Neuron (in vitro differentiated cells): Measurements from ENCODE around the gene UBL7.

Experiments
- H2AFZ ChIP-seq: one replicate; pipeline ENCODE4 v1.6.1; 2013; ENCODE audit warnings: low read depth, mild to moderate bottlenecking, inconsistent platforms, low read length, moderate library complexity
- H3K27me3 ChIP-seq: one replicate; pipeline ENCODE4 v1.6.1; 2013; ENCODE audit warnings: low read length; ENCODE audit not compliant: insufficient read depth
- H3K36me3 ChIP-seq: one replicate; pipeline ENCODE4 v1.6.1; 2013; ENCODE audit warnings: low read length; ENCODE audit not compliant: insufficient read depth
- H3K4me1 ChIP-seq: one replicate; pipeline ENCODE4 v1.6.1; 2013; ENCODE audit warnings: low read length; ENCODE audit not compliant: insufficient read depth
- H3K4me3 ChIP-seq: 2 replicates; pipeline ENCODE4 v1.5.1; 2013; ENCODE audit warnings: mild to moderate bottlenecking, low read length, moderate library complexity
- H3K9me3 ChIP-seq: one replicate; pipeline ENCODE4 v1.6.1; 2013; ENCODE audit warnings: low read length

The UBL7 gene

DNA sequence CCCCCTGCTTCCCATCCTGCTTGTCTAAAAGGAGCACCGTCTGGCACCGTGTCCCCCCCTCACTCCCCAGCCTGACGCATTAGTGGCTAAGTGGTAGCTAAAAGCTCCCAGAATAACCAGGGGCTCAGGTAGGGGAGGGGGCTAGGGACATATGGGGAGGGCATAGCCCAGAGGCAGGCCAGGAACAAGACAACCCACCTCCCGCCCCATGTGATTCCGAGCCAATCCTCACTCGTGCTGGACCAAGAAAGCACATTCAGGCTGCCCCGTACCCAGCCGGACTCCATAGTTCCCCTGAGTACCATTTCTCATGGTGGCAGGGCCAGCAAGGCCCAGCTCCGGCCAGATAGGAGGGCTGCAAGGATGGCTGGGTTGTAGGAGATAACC is 38.7 kb downstream of the UBL7 start:
- Histone ChIP-seq H3K4me3 (no peak overlapping the region), H3K27me3 (no peaks in the 10 kb centered on the region), H3K4me1 (peaks cover 29% of the 10 kb centered on the region), H3K9me3 (no peaks in the 10 kb centered on the region), H2AFZ (no peak overlapping the region), H3K36me3 (no peaks in the 10 kb centered on the region)

DNA sequence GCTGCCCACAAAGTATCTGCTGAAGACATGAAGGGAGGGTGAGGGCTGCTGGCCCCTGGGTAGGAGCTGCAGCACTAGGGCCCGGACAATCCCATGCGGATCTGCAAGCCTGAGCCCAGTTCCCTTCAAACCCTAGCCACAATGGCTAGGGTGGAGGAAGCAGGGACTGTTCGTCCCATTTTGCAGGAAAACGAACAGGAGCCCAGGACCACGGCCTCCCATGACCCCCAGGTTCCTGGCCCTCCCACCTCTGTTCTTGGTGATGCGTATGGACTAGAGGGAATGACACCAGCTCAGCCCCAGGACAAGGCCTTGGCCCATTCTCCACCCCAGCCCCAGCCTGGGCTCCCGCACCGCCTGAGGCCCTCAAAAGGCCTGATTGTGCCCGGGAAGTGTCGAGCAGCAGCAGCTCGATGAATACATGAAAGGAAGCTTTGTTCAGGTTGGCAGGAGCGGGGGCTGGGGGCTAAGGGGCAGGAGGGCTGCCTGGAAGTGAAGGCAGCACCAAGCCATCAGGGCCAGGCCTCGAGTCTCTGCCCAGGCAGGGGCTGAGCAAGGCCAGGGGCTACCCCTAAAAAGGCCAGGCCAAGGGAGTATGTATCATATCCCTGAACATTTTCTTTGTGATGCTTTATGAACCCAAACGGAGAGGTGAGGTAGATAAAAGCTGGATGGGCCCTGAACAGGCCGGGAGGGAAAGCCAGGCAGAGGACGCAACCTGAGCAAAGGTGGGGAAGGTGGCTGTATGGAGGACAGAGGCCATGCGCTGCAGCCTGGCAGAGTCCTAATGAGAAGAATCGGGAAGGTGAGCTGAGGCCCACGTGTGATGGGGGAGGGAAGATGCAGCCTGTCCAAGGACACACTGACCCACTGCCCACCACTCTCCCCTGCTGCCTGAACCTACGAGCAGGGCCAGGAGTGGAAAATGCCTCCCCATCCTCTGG is 39.4 kb downstream of the UBL7 start:
- Histone ChIP-seq H2AFZ (no peak overlapping the region), H3K4me3 (no peak overlapping the region), H3K9me3 (no peaks in the 10 kb centered on the region), H3K4me1 (peaks cover 29% of the 10 kb centered on the region), H3K27me3 (no peaks in the 10 kb centered on the region), H3K36me3 (no peaks in the 10 kb centered on the region)

DNA sequence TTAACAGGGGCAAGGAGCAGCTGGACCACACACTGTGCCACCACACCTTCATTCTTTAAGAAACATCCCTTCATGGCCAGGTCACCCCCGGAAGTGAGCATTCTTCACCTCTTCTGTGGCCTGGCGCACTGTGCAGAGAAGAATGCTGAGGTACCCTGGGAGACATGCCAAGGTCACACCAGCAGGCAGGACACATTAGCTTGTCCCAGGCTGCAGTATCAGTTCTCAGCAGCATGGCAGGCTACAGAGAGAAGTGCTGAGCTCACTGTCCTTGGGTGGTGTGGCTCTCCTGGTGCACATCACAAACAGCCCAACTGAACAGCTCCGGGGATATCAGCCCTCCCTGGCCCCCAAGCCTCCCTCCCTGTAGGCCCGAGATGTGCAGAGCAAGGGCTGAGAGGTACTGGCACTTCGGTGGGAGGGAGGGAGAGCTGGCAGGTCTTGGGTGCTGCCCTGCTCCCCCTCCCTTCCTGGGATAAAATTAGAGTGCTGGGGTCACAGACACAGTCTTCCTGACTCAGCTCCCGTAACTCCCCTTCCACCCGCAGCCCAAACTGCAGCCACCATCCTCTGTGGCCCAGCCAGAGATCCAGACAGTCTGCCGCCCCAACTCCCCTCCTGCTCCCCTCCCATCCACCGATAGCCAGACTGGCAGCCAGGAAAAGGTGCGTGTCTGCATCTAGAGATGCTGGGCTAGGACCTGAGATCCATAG is 40.6 kb downstream of the UBL7 start:
- H2AFZ ChIP-seq: no peak overlapping the region
- H3K9me3 ChIP-seq: no peaks in the 10 kb centered on the region
- no peak overlapping the region for H3K4me3 ChIP-seq
- no peaks in the 10 kb centered on the region for H3K27me3 ChIP-seq
- peaks cover 2% of the 10 kb centered on the region for H3K36me3 ChIP-seq
- peaks cover 29% of the 10 kb centered on the region for H3K4me1 ChIP-seq

DNA sequence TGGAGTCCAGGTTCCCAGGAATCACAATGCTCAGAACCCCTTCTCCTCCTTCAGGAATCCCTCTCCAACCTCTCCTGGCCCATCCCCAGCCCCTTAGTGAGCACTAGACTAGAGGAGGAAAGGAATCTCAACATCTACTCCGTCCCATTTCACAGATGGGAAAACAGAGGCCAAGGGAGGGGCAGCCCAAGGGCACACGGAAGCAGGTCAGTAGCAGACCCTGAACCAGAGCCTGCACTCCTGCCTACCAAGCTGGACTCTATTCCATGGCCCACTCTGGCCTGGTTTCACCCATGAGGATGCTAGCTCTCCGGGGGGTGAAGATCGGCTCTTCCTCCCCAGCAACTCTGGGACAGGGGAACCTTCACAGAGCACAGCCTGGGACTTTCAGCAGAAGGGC is 41.5 kb downstream of the UBL7 start:
- no peaks in the 10 kb centered on the region for H3K27me3 ChIP-seq
- H3K4me1 ChIP-seq: peaks cover 26% of the 10 kb centered on the region
- no peak overlapping the region for H3K4me3 ChIP-seq
- no peak overlapping the region for H2AFZ ChIP-seq
- no peaks in the 10 kb centered on the region for H3K9me3 ChIP-seq
- peaks cover 2% of the 10 kb centered on the region for H3K36me3 ChIP-seq

DNA sequence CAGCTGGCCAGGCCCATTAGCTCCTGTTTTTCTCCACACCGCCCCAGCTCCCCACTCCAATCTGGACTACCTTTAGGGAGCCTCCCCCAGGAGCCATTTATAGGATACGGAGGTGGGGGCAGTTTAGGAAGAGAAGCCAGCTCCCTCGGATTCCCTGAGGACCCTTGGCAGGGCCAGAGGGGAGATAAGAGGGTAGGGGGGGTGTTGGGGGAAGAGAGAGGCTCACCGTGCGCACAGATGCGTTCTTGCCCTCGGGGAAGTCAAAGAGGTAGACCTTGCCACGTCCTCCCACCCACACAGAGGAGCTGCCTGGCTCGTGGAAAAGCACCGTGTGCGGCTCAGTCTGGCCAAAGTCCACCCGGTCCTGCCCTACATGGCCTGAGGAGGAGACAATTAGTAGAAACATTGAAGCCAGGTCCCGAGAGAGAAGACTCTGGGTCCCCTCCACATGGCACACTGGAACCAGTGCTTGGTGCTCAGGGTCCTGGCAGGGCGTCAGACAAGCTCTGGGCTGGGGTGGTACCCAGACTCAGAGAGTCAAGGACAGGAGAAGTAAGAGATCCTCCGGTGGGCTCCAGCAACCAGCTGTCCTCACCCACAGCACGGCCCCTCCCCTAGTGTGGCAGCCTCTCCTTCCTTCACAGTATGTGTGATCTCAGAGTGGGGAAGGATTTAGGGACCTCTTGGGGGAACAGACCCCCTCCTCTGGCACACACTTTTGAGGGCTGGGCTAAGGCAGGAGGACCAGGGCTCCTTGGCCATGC is 42.2 kb downstream of the UBL7 start:
- Histone ChIP-seq H2AFZ (no peak overlapping the region), H3K4me3 (no peak overlapping the region), H3K27me3 (no peaks in the 10 kb centered on the region), H3K9me3 (no peaks in the 10 kb centered on the region), H3K4me1 (peaks cover 25% of the 10 kb centered on the region), H3K36me3 (peaks cover 2% of the 10 kb centered on the region)

DNA sequence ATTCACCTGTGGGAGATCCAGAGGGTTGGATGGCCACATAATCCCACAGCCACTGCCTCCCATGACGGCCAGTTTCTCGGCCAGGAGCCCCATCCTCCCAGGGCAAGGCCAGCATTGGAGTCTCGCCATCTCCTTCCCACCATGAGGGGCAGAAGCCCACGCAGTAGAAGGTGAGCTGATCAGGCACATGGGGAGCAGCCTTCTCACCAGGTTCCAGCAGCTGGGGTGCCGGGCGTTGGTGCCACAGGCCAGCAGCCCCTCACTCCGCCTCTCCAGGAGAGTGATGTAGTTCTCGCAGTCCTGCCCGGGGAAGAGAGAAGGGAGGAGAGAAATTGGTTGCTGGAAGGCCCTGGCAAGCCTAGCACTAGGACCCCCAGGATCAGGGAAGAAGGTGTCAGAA is 43.3 kb downstream of the UBL7 start:
- H2AFZ ChIP-seq: no peak overlapping the region
- H3K36me3 ChIP-seq: peaks cover 2% of the 10 kb centered on the region
- no peaks in the 10 kb centered on the region for H3K27me3 ChIP-seq
- peaks cover 20% of the 10 kb centered on the region for H3K4me1 ChIP-seq
- no peak overlapping the region for H3K4me3 ChIP-seq
- no peaks in the 10 kb centered on the region for H3K9me3 ChIP-seq

DNA sequence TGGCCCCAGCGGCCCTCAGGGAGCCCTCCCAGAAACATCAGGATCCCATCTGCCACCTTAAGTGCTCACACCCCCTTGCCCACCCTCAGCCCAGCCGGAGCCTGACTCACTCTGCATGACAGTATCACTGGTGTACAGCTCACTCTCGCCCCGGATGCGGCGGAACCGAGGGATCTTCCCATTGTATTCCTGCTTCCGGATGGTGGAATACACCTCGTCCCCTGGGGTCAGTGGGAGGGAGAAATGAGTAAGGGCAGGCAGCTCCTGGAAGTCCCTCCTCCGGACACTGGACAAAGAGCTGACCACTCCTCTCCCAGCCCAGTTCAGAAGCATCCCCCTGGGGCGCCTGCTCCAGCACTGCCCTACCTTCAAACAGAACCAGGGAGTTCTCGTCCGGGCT is 43.7 kb downstream of the UBL7 start:
- H3K27me3 ChIP-seq: no peaks in the 10 kb centered on the region

DNA sequence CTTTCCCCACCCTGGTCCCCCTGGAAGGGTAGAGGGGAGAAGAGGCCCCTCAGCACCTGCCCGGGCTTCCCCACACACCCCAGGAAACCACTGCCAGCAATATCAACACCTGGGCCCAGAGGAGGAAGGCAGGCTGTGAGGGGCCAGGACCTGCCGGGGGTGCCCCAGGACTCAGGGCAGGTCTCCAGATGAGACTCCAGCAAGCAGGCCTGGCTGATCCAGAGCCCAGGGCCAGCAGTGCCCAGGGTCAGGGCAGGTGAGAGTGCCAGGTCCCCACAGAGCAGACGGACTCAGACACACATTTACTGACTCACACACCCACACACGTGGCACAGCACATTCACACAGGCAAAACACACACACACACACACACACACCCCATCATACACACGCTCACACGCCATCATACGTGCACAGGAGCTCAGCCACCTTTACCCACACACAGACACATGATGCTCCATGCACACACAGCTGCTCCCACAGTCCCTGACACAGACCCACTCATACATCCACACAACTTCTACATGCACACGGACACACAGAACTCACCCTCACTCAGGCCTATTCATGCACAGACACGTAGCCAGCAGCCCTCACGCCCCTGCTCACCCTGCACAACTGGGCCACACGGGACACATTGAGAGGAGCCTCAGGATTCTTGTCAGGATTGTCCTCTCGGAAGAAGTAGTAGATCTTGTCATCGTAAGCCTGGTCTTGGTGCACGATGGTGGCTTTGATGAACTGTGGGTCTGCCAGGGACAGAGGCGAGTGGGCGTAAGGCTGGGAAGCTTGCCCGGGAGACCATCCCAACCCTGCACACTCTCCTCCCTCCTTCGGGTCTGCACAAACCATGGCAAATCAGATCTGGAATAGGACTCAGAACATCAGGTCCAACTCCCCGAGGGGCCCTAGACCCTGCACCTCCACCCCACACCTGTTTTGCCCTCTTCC is 44.7 kb downstream of the UBL7 start:
- Histone ChIP-seq H3K27me3 (no peaks in the 10 kb centered on the region), H3K4me1 (peaks cover 6% of the 10 kb centered on the region), H3K9me3 (no peaks in the 10 kb centered on the region), H3K4me3 (no peak overlapping the region), H3K36me3 (peaks cover 2% of the 10 kb centered on the region), H2AFZ (no peak overlapping the region)

More for the DNA sequence above, 43.7 kb downstream of the UBL7 start:
- Histone ChIP-seq H2AFZ (no peak overlapping the region), H3K9me3 (no peaks in the 10 kb centered on the region), H3K36me3 (peaks cover 2% of the 10 kb centered on the region), H3K4me3 (no peak overlapping the region), H3K4me1 (peaks cover 15% of the 10 kb centered on the region)

DNA sequence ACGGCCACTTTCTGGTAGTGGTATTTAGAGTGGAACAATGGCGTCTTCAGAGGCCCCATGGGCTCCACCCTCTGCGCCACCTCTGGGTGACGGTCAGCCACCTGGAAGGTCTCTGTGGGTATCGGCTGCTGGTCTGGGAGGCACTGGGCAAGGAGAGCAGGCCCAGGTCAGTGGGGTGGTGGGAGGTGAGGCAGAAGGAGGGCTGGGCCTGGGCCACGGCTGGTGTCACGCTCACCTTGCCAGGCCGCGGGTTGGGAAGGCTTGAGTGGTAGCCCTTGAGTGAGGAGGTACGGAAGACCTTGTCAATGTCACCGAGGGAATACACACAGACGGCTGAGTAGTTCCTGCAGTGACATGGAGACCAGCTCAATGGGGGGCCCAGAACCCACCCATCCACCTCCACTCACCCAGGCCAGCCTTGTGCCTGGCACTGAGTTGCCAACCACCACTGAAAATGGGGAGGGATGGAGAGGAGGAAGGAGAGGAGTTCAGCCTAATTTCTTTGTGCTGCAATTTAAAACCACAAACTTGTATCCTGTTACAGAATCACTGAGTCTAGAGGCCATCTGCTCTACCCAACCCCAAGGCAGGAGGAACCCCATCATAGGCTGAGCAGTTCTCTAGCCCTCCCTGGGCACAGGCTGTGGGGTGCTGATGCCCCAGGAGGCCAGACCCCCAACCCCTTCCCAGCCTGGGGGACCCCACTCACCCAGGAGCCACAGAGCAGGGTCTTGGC is 46.2 kb downstream of the UBL7 start:
- no peaks in the 10 kb centered on the region for H3K4me1 ChIP-seq
- peaks cover 2% of the 10 kb centered on the region for H3K36me3 ChIP-seq
- no peaks in the 10 kb centered on the region for H3K9me3 ChIP-seq
- no peak overlapping the region for H3K4me3 ChIP-seq
- H2AFZ ChIP-seq: no peak overlapping the region
- H3K27me3 ChIP-seq: no peaks in the 10 kb centered on the region

DNA sequence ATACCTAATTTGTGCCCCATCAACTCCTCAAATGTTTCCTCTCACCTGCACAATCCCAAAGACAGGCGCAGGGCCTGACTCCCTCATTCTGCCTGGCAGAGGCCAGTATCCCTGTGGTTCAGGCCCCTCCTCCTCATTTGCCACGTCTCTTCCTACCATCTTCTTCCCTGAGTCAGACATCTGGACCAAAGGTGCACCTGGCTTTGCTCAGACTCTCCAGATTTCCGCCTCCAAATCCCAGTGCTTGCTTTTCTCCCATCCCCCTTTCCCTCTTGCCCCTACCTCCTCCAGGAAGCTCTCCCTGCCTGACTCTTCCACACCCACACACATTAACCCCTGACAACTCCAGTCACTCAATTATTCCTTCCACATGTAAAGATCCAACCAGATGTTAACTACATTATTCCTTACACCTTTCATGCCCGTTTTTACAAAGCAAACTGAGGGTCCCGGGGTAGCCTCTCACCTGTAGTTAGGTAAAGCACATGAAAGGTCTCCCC is 46.8 kb downstream of the UBL7 start:
- Histone ChIP-seq H3K4me3 (no peak overlapping the region), H3K36me3 (peaks cover 2% of the 10 kb centered on the region), H3K4me1 (no peaks in the 10 kb centered on the region), H3K9me3 (no peaks in the 10 kb centered on the region), H2AFZ (no peak overlapping the region), H3K27me3 (no peaks in the 10 kb centered on the region)

DNA sequence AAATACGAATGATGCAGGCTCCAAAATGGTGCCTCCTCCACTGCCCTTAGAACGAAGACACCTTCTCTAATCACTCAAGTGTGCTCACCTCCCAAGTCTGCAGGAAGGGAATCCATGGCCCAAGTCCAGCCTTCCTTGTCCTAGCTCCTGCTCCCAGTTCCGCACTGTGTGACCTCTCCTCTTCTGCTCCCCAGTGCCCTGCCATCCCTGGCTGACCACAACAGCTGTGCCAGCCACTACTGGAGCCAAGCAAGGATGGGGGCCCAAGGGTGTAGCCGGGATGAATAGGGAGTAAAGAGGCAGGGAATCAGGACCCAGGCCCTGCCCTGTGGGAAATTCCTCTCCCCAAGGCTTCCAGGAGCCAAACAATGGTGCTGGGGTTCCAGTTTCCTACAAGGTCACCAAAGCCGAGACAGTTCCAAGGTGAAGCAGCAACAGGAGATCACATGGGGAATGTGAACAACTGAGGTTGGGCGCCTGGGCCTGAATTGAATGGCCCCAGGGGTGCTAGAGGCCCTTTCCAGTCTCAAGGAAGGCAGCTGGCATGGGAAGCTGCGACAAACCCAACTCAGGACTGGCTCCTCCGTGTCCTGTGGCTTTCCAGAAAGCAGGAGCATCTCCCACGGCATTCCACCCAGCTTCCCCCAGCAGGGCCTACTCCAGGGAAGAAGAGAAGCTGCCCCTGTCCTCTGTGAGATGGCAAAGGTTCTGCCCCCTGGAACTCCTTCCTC is 47.4 kb downstream of the UBL7 start:
- no peaks in the 10 kb centered on the region for H3K4me1 ChIP-seq
- no peak overlapping the region for H3K4me3 ChIP-seq
- no peaks in the 10 kb centered on the region for H3K9me3 ChIP-seq
- no peak overlapping the region for H2AFZ ChIP-seq
- no peaks in the 10 kb centered on the region for H3K27me3 ChIP-seq
- H3K36me3 ChIP-seq: peaks cover 2% of the 10 kb centered on the region
